Astrocyte (in vitro differentiated cells and primary cell): ENCODE measurements around the gene PRKCA. TPM values are rescaled to one million over a fixed set of nuclear protein-coding genes. Genes with fewer than 3 reads are reported as not detected.

Experiments
- DNase-seq: peaks from one replicate; pipeline ENCODE4 v3.0.0-alpha.2; 2010; ENCODE audit warnings: low read depth
- FAIRE-seq: peaks from 2 replicates; lab custom pipeline; 2011; peaks lifted over from hg19 to GRCh38; lab: Jason Lieb, UNC
- H2AFZ ChIP-seq: 2 replicates; pipeline ENCODE4 v1.6.0; 2012; ENCODE audit warnings: low read depth, low read length, inconsistent platforms
- H3K27ac ChIP-seq: 2 replicates; pipeline ENCODE4 v1.5.1; 2011; ENCODE audit warnings: low read depth, low read length, inconsistent platforms
- H3K27me3 ChIP-seq: 2 replicates; pipeline ENCODE4 v1.6.0; 2011; ENCODE audit warnings: low read length, inconsistent platforms; ENCODE audit not compliant: insufficient read depth
- H3K36me3 ChIP-seq: 2 replicates; pipeline ENCODE4 v1.5.1; 2011; ENCODE audit warnings: low read length, inconsistent platforms; ENCODE audit not compliant: insufficient read depth
- H3K4me1 ChIP-seq: 2 replicates; pipeline ENCODE4 v1.5.1; 2011; ENCODE audit warnings: low read length, inconsistent platforms; ENCODE audit not compliant: insufficient read depth
- H3K4me2 ChIP-seq: 2 replicates; pipeline ENCODE4 v1.6.0; 2012; ENCODE audit warnings: low read length, inconsistent platforms
- H3K4me3 ChIP-seq: 2 replicates; pipeline ENCODE4 v1.5.1; 2011; ENCODE audit warnings: low read depth, mild to moderate bottlenecking, low read length, inconsistent platforms; ENCODE audit not compliant: insufficient read depth
- H3K79me2 ChIP-seq: 2 replicates; pipeline ENCODE4 v1.6.0; 2012; ENCODE audit warnings: mild to moderate bottlenecking, low read length, inconsistent platforms; ENCODE audit not compliant: insufficient read depth
- H3K9ac ChIP-seq: 2 replicates; pipeline ENCODE4 v1.6.0; 2012; ENCODE audit warnings: mild to moderate bottlenecking, low read length, inconsistent platforms
- H3K9me3 ChIP-seq: 2 replicates; pipeline ENCODE4 v1.5.1; 2012; ENCODE audit warnings: low read depth, mild to moderate bottlenecking, low read length, inconsistent platforms; ENCODE audit not compliant: insufficient read depth
- H4K20me1 ChIP-seq: 2 replicates; pipeline ENCODE4 v1.6.0; 2012; ENCODE audit warnings: low read length, inconsistent platforms; ENCODE audit not compliant: insufficient read depth
- H3K27ac Mint-ChIP-seq: one replicate; pipeline ENCODE4 v1.8.0; 2021; ENCODE audit warnings: mild to moderate bottlenecking, mixed read lengths; ENCODE audit not compliant: unreplicated experiment
- H3K27me3 Mint-ChIP-seq: one replicate; pipeline ENCODE4 v1.8.0; 2021; ENCODE audit warnings: low read depth, mixed read lengths; ENCODE audit not compliant: unreplicated experiment
- H3K36me3 Mint-ChIP-seq: one replicate; pipeline ENCODE4 v1.8.0; 2021; ENCODE audit warnings: low read depth, mixed read lengths; ENCODE audit not compliant: unreplicated experiment
- H3K4me1 Mint-ChIP-seq: one replicate; pipeline ENCODE4 v1.8.0; 2021; ENCODE audit warnings: low read depth, mixed read lengths; ENCODE audit not compliant: unreplicated experiment
- H3K4me3 Mint-ChIP-seq: one replicate; pipeline ENCODE4 v1.8.0; 2021; ENCODE audit warnings: mild to moderate bottlenecking, moderate library complexity, mixed read lengths; ENCODE audit not compliant: unreplicated experiment
- H3K9me3 Mint-ChIP-seq: one replicate; pipeline ENCODE4 v1.8.0; 2021; ENCODE audit warnings: mild to moderate bottlenecking, mixed read lengths; ENCODE audit not compliant: unreplicated experiment
- CTCF ChIP-seq: IDR thresholded peaks from 2 replicates; pipeline ENCODE4 v1.5.1; 2011; ENCODE audit warnings: low read depth, mild to moderate bottlenecking, inconsistent platforms, low read length, moderate library complexity; ENCODE audit not compliant: insufficient read depth
- EZH2 ChIP-seq: IDR thresholded peaks from 2 replicates; pipeline ENCODE4 v1.6.1; 2012; ENCODE audit warnings: mild to moderate bottlenecking, low read length, inconsistent platforms; ENCODE audit not compliant: insufficient read depth
- total RNA-seq: library from RNA; stranded (reverse); gene quantifications from 2 replicates; pipeline ENCODE4 v1.2.1, GENCODE V29; 2021

The PRKCA gene
- total RNA-seq, 1 donor from 2014 or later = 49.9 TPM

DNA sequence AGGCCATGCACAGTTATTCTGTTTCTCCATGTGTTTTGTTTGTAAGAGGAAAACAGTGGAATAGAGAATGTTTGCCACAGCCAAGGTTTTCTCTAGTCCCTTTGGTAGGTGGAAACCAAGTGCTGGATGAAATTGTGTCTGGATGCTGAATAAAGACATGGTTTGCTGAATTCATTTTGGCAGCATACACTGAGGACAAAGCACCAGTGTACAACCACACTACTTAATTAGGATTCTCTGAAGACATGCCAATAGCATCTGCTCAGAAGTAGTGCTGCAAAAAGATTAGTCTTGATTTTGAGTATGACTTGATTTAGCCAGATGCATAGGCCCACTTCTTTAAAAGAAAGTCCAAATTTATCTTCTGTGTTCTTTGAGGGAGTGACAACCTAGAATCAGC lies 302.0 kb downstream of the PRKCA start:
- DNase-seq (peak; percentile 12), FAIRE-seq (no peak)
- no peak for TF ChIP-seq EZH2
- no peak for TF ChIP-seq CTCF
- no peaks in the 10 kb centered on the region for H3K27me3 Mint-ChIP-seq
- peaks cover 14% of the 10 kb centered on the region for H3K4me1 Mint-ChIP-seq
- peaks cover 5% of the 10 kb centered on the region for H3K36me3 Mint-ChIP-seq
- Histone ChIP-seq H3K27ac (no peak overlapping the region), H3K27me3 (no peaks in the 10 kb centered on the region), H3K79me2 (no peaks in the 10 kb centered on the region), H2AFZ (no peak overlapping the region), H3K9me3 (no peaks in the 10 kb centered on the region), H3K4me2 (no peak overlapping the region), H3K4me3 (no peak overlapping the region), H3K9ac (no peak overlapping the region), H3K36me3 (no peaks in the 10 kb centered on the region), H4K20me1 (peaks cover 11% of the 10 kb centered on the region), H3K4me1 (peaks cover 5% of the 10 kb centered on the region)
- H3K9me3 Mint-ChIP-seq = peaks cover 3% of the 10 kb centered on the region
- H3K4me3 Mint-ChIP-seq = no peak overlapping the region
- no peak overlapping the region for H3K27ac Mint-ChIP-seq

GRCh38 chr17:66605541-66605940 lies 303.1 kb downstream of the PRKCA start:
- FAIRE-seq = no peak
- no peak overlapping the region for H3K4me3 Mint-ChIP-seq
- no peak overlapping the region for H3K4me3 ChIP-seq

More at GRCh38 chr17:66605541-66605940, 303.1 kb downstream of the PRKCA start:
- H3K36me3 ChIP-seq = no peaks in the 10 kb centered on the region
- H3K4me1 ChIP-seq = peaks cover 5% of the 10 kb centered on the region
- H3K4me2 ChIP-seq = no peak overlapping the region
- Mint-ChIP-seq H3K36me3 (peaks cover 5% of the 10 kb centered on the region), H3K9me3 (peaks cover 11% of the 10 kb centered on the region), H3K27me3 (no peaks in the 10 kb centered on the region), H3K4me1 (peaks cover 18% of the 10 kb centered on the region), H3K27ac (no peak overlapping the region)
- no peak for DNase-seq
- no peak overlapping the region for H3K27ac ChIP-seq
- H3K79me2 ChIP-seq = no peaks in the 10 kb centered on the region
- no peak for TF ChIP-seq EZH2
- TF ChIP-seq CTCF = no peak
- H3K9me3 ChIP-seq = peaks cover 5% of the 10 kb centered on the region
- no peaks in the 10 kb centered on the region for H3K27me3 ChIP-seq
- H3K9ac ChIP-seq = no peak overlapping the region
- peaks cover 11% of the 10 kb centered on the region for H4K20me1 ChIP-seq
- no peak overlapping the region for H2AFZ ChIP-seq
